Mucosa of descending colon (tissue), 3 donors: Measurements from ENCODE around the gene EPB41L3. TPM values are rescaled to one million over a fixed set of nuclear protein-coding genes. Genes with fewer than 3 reads are reported as not detected.

ENCODE experiments used
- ATAC-seq: fragments of 200-7000 bp; cut with Tn5 transposase; one replicate; pipeline ENCODE4 v1.9.1; 2020; ENCODE audit warnings: mild to moderate bottlenecking, moderate library complexity
- DNase-seq, 3 donors: peaks; one replicate each; pipeline ENCODE4 v3.0.0-alpha.2; 2020
- H3K36me3 ChIP-seq: fragments of 200-600 bp; one replicate; pipeline ENCODE4 v1.8.0; 2021; ENCODE audit warnings: low read depth, mild to moderate bottlenecking
- H3K4me1 ChIP-seq: fragments of 200-600 bp; one replicate; pipeline ENCODE4 v1.8.0; 2021; ENCODE audit warnings: low read depth, mild to moderate bottlenecking
- H3K4me3 ChIP-seq: fragments of 200-600 bp; one replicate; pipeline ENCODE4 v1.8.0; 2021; ENCODE audit warnings: mild to moderate bottlenecking
- H3K9me3 ChIP-seq: fragments of 200-600 bp; one replicate; pipeline ENCODE4 v1.8.0; 2021; ENCODE audit warnings: mild to moderate bottlenecking
- intact Hi-C, 2 donors: fragments of 100-400 bp; cut with DNase I in 1 of 2; cut with micrococcal nuclease in 1 of 2; formaldehyde crosslinking; loops; one replicate each; pipeline versions ENCODE4 v1.11.0 to v1.11.1; 2022; cut with DNase I, micrococcal nuclease
- total RNA-seq, 3 donors: library from RNA; stranded (reverse); fragmentation: NEBNext Ultra II Directional in 2 of 3; extraction: Animal tissue kit (Norgen Biotek cat#: 25700) in 2 of 3; gene quantifications; one replicate each; pipeline versions ENCODE4 v1.2.1 to v1.2.4, GENCODE V29; 2021 to 2023
- TF ChIP-seq, protein P1 (sequence below): fragments of 200-600 bp; IDR thresholded peaks from one replicate; pipeline ENCODE4 v1.8.0; 2022; ENCODE audit warnings: antibody characterized with exemption, mild to moderate bottlenecking
- donor health status: DM: no; HTN: no; CAD: no; lungs with moderate emphysema.
- donor health status: DM: no; HTN: no; CAD: no.
- donor health status: DM: no; HTN: yes; CAD: no.

Gene EPB41L3
- total RNA-seq, 3 donors from 2014 or later, result 83.3 to 98.9 (median 97.3) TPM

GRCh38 chr18:5519448-5520298, 24.1 kb downstream of the EPB41L3 start:
- Histone ChIP-seq H3K36me3 (no peaks in the 10 kb centered on the region), H3K4me1 (no peaks in the 10 kb centered on the region), H3K9me3 (no peaks in the 10 kb centered on the region), H3K4me3 (no peak overlapping the region)
- DNase-seq, result no peak
- TF ChIP-seq, protein P1, sequence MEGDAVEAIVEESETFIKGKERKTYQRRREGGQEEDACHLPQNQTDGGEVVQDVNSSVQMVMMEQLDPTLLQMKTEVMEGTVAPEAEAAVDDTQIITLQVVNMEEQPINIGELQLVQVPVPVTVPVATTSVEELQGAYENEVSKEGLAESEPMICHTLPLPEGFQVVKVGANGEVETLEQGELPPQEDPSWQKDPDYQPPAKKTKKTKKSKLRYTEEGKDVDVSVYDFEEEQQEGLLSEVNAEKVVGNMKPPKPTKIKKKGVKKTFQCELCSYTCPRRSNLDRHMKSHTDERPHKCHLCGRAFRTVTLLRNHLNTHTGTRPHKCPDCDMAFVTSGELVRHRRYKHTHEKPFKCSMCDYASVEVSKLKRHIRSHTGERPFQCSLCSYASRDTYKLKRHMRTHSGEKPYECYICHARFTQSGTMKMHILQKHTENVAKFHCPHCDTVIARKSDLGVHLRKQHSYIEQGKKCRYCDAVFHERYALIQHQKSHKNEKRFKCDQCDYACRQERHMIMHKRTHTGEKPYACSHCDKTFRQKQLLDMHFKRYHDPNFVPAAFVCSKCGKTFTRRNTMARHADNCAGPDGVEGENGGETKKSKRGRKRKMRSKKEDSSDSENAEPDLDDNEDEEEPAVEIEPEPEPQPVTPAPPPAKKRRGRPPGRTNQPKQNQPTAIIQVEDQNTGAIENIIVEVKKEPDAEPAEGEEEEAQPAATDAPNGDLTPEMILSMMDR, result no peak
- intact Hi-C loops, result no loop called here
- ATAC-seq, result no peak

DNA sequence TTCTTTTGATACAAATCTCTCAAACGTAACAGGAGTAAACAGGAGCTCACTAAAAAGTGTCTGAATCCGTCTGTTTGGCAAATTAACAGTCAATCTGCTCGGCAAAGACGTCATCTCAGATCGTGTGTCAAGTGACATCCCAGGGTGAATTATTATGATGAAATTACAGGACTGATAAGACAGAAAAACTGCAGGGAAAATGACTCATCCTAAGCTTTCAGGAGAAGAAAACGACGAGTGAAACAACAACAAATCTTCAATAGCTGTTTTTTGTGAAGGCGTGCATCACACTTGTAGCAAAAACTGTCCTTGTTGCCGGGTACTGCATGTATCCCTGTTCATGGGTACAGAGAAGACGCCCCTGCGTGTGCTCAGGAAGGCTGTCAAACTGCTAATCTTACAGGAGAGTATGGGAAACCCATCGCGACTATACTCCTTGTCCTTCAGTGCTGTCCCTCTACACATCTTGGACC, 24.9 kb downstream of the EPB41L3 start:
- Histone ChIP-seq H3K4me3 (no peak overlapping the region), H3K4me1 (no peaks in the 10 kb centered on the region), H3K9me3 (no peaks in the 10 kb centered on the region), H3K36me3 (no peaks in the 10 kb centered on the region)
- intact Hi-C loops, result no loop called here
- TF ChIP-seq, protein P1, result no peak
- DNase-seq (no peak), ATAC-seq (no peak)

GRCh38 chr18:5518179-5518770, 25.5 kb downstream of the EPB41L3 start:
- no peak for DNase-seq
- ATAC-seq, result no peak
- intact Hi-C loops, result no loop called here
- Histone ChIP-seq H3K4me3 (no peak overlapping the region), H3K36me3 (no peaks in the 10 kb centered on the region), H3K9me3 (no peaks in the 10 kb centered on the region), H3K4me1 (no peaks in the 10 kb centered on the region)
- TF ChIP-seq, protein P1, result no peak

- no peak for ATAC-seq
- intact Hi-C loops, result no loop called here
- Histone ChIP-seq H3K4me1 (no peaks in the 10 kb centered on the region), H3K9me3 (no peaks in the 10 kb centered on the region), H3K4me3 (no peak overlapping the region), H3K36me3 (no peaks in the 10 kb centered on the region)
- no peak for DNase-seq
- TF ChIP-seq, protein P1, result no peak
Measured at GRCh38 chr18:5516841-5517240, 27.0 kb downstream of the EPB41L3 start.

GRCh38 chr18:5515011-5515784, 28.6 kb downstream of the EPB41L3 start:
- H3K4me3 ChIP-seq, result no peak overlapping the region
- intact Hi-C loops, result no loop called here

More at GRCh38 chr18:5515011-5515784, 28.6 kb downstream of the EPB41L3 start:
- Histone ChIP-seq H3K4me1 (no peaks in the 10 kb centered on the region), H3K9me3 (no peaks in the 10 kb centered on the region), H3K36me3 (no peaks in the 10 kb centered on the region)
- no peak for DNase-seq
- TF ChIP-seq, protein P1, result no peak
- ATAC-seq, result peak; percentile 66
